ENCODE measurements around the gene NFE2L3.
"Not testable (repeated sequence)": the region's sequence is repeated elsewhere in the genome, so short reads cannot be mapped to it uniquely, and the experiment has no call there.

The NFE2L3 gene

GRCh38 chr7:26188206-26188956 lies 36.4 kb downstream of the NFE2L3 start:
- DNase-seq: no peak

GRCh38 chr7:26188957-26189541 lies 37.1 kb downstream of the NFE2L3 start:
- DNase-seq: no peak

- DNase-seq: no peak
These were observed 37.7 kb downstream of the NFE2L3 start for GRCh38 chr7:26189697-26190096.

GRCh38 chr7:26190417-26190869 lies 38.4 kb downstream of the NFE2L3 start:
- no peak for DNase-seq

- no peak for DNase-seq
These were observed 39.4 kb downstream of the NFE2L3 start for GRCh38 chr7:26191233-26191973.

- DNase-seq: no peak
These were observed 40.0 kb downstream of the NFE2L3 start for GRCh38 chr7:26191974-26192479.

- DNase-seq: no peak
These were observed 40.6 kb downstream of the NFE2L3 start for GRCh38 chr7:26192485-26193087.

GRCh38 chr7:26193432-26194207 lies 41.6 kb downstream of the NFE2L3 start:
- no peak for DNase-seq

GRCh38 chr7:26194764-26195163 lies 42.8 kb downstream of the NFE2L3 start:
- DNase-seq: not testable (repeated sequence)

- no peak for DNase-seq
These were observed 43.2 kb downstream of the NFE2L3 start for GRCh38 chr7:26195182-26195581.

GRCh38 chr7:26195867-26196657 lies 44.1 kb downstream of the NFE2L3 start:
- DNase-seq: no peak

- peak in 1 of 2 donors; percentile 79 for DNase-seq
These were observed 45.4 kb downstream of the NFE2L3 start for GRCh38 chr7:26197153-26198115.

GRCh38 chr7:26198133-26198780 lies 46.3 kb downstream of the NFE2L3 start:
- no peak for DNase-seq

GRCh38 chr7:26198781-26199169 lies 46.8 kb downstream of the NFE2L3 start:
- no peak for DNase-seq

- peak; percentile 45 to 59 for DNase-seq
These were observed 47.5 kb downstream of the NFE2L3 start for GRCh38 chr7:26199301-26200037.

- peak; percentile 59 to 92 for DNase-seq
These were observed 48.0 kb downstream of the NFE2L3 start for GRCh38 chr7:26200038-26200443.

- DNase-seq: peak; percentile 96 to 99
These were observed 48.6 kb downstream of the NFE2L3 start, which contains the start of gene HNRNPA2B1 for GRCh38 chr7:26200444-26201246. TSS of gene HNRNPA2B1 (minus strand) at chr7:26200746. CDS start at chr7:26200577, 169 bp downstream.
